CD4-positive, alpha-beta T cell treated with Interleukin-6 at 100 ng/mL for 8 hours (primary cell): ENCODE data around the gene SUCLG2.

Experiments used
- DNase-seq: peaks from one replicate; pipeline ENCODE4 v3.0.0-alpha.2; 2020; ENCODE audit warnings: mixed read lengths, low spot score

The SUCLG2 gene

DNA sequence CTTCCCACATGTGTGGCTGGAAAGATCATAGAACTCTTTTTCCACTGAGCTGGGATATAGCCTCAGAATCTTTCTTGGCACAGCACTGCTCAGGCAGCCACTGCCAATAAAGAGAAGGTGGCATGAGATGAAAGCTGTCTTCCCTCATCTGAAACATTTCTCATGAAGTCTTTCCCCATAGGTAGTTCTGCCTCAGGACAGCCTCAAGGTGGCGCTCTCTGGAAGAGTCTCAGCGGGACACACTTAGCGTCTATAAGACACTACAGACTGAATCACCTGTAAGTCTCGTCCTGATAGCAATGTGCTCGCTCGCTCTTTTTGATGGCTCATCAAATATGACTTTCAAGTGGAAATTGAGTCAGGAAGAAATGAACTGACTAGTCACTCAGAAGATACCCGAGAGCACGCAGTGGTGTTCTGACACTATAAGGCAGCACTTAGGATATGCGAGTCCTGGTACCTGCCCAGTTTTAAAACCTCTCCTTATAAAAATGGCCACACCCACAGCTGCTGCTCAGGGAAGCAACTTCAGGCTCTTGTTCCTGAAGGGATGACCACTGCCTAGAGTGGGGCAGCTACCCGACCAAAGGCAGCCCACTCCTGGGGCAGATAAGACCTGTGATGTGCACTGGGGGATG, 269.5 kb downstream of the SUCLG2 start:
- no peak for DNase-seq

DNA sequence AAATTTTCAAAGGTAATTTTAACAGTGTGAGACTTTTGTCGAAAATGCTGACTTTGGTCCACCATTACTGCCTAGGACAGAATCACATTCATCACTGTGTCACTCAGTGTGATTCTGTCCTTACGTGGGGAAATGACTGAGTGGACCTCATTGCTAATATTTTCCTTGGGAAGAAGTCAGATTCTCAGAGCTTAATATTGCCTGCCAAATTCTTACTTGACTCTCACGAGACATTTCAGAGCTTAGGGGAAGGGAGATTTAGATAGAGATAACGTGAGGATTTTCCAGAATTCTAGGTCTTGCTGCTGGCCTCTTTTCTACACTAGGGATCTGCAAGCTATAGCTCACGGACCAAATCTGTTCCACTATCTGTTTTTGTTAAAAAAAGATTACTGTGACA, 270.4 kb downstream of the SUCLG2 start:
- no peak for DNase-seq

DNA sequence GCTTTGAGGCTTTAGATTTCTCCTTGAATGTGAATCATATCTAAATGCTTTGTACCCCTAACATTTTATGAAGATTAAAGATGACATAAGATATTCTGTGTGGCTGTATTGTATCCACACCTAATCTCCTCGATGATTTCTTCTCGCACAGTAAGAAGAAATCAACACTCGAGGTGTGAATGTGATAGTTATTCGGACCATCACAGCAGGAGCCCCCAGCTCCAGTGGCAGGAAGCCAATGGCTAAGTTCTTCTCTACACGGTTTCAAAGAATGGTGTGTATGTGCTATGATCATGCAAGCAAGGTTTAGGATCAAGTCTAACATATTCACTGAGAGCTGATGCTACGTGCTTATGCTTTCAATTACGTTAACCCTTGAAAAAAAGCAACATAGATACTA, 271.0 kb downstream of the SUCLG2 start:
- no peak for DNase-seq

DNA sequence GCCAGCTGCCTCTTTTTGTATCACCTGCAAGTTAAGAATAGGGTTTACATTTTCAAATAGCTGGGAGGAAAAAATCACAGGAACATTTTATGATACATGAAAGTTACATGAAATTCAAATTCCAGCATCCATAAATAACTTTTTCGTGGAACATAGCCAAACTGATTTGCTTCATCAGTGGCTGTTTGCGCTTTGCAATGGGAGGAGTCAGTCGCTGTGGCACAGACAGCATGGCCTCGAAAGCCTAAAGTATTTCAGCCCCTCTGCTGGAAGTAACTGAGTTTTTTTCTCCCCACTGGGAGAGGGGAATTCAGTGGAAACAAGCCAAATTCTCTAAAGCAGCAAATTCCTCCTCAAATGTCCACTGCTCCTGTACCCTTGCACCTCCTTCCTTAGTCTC, 271.9 kb downstream of the SUCLG2 start:
- no peak for DNase-seq

DNA sequence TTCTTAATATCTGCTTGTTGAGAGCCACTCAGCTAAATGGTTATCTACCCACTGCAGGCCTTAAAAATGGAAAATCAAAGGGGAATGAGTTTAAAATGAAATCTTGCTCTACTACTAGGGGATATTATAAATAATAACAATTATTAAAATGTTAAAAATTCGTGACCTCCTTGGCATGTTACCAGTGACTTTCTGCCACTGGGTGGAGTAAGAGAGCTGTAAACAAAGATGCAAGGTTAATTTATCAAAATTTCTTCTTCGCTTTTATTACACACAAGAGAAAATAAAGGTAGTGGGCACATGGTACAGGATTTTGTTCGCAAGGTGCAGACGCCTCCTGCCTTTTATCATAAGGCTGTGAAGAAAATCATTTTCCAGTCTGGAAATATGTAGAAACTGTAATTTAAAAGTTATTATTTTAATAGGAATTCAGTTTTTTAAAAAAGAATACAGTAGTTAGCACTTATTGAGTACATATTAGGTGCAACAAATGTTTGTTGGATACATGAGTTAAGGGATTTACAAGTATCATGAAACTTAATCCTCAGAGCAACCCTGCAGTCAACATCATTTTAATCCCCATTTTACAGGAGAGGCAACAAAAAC, 272.6 kb downstream of the SUCLG2 start:
- no peak for DNase-seq

DNA sequence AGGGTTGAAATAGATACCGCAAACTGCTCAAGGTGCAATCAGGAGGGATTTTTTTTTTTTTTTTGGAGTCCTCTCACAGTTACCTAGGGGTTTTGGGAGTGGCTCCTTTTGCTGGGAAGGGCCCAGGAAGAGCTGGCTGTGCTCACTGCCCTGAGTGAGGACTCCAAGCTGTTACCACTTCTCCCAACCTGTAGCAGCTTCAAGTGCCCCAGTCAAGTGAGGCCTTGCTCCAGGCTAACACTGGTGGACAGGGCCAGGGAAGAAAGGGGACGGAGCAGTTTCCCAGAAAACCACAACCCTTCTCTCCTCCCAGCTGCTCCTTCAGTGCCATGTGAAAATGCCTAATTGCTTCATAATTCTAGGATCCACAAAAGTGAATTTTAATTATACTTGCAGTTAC, 274.3 kb downstream of the SUCLG2 start:
- DNase-seq, result no peak

DNA sequence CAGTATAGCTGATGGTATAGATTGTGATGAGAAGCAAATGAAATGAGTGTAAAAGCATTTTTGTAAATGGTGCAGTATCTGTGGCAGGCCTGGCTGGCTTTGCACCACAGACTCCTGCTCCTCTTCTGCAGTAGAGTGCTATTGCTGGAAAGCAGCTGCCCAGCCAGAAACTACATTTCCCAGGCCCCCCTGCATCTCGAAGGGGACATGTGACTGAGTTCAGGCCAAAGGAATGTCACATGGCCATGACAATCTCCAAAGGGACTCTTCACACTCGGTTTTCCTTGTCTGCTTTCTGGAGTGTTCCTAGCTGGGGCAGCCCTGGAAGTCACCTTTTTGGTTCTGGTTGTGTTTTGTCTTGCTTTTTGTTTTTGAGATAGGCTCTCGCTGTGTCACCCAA, 277.1 kb downstream of the SUCLG2 start:
- DNase-seq, result no peak

DNA sequence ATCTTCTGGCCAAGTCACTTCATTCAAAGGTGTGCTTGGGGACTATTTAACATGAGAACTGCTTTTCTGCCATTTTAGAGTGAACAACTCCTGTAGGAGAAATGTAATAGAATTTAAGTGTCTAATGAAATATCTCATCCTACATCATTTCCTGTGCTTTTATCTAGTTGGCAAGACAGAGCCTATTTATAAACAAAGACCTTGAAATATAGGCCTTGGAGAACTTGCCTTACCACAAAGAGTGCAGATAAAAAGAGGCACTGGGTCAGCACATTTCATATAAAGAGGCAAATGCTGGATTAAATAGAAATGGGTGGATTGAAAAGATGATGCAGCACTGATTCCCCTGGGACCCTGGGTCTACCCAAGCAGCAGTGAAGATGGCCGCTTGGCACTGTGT, 278.0 kb downstream of the SUCLG2 start:
- no peak for DNase-seq

DNA sequence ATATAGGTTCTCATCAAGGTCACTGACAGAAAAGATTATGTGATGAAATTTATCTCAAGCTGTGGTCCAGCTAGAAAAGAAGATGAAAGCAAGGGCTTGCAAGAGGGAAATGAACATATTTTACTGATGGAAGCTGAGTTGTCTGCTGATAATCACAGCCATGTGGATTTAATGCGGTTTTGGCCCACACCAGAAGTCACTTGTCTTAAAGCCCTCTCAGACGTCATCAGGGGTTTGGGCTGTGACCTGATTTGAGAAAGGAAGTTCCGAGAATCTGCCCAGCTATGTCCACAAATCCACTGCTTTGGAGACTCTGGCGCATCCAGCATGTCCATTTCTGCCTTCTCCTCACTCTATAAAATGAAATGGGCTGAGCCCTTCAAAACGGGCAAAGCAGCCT, 278.4 kb downstream of the SUCLG2 start:
- no peak for DNase-seq

DNA sequence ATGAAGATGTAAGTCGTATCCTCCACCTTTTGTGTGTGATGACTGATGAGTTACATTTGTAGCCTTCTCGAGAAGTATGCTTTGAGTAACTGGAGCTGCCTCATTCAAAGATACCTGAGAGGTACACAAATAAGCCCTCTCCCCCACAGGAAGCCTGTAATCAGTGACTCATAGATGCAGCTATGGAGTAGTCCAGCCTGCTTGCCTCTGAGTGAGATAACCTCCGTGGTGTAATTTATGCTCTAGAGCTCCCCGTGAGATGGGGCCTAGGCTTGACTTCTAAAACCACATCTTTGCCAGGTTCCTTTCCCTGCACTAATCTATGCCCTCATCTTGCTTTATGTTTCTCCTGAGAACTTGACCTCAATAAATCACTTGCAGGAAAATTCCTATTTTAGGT, 291.7 kb downstream of the SUCLG2 start:
- no peak for DNase-seq

DNA sequence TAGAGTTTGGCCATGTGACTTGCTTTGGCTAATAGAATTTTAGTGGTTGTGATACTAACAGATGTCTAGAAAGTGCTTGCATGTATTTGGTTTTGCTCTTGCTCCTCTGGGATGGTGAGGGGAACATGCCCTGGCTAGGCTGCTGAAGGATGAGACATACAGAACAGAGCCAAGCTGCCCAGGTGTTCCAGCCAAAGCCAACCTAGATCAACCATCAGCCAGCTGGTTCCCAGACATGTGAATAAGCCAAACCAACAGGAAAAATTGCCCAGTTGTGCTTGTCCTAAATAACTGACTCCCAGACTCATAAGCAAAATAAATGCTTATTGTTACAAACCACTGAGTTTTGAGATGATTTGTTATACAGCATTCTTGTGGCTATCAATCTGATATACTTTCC, 292.6 kb downstream of the SUCLG2 start:
- no peak for DNase-seq

DNA sequence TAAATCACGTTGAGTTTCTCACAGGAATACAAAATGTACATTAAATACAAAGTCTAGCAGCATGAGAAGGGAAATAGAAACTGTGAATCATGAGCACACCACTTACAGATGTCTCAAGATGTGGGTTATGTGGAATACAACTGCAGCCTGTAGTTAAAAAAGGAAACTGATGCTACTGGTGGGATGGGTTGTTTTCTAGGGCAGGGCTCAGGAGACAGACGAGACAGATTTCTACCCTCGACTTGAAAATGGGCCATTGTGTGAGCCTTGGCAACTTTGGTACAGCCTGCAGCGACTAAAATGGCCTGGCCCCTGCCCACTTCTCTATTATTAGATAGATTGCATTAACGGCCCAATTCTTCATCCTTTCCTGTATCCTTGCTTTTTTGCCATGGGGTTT, 293.1 kb downstream of the SUCLG2 start:
- DNase-seq, result no peak

DNA sequence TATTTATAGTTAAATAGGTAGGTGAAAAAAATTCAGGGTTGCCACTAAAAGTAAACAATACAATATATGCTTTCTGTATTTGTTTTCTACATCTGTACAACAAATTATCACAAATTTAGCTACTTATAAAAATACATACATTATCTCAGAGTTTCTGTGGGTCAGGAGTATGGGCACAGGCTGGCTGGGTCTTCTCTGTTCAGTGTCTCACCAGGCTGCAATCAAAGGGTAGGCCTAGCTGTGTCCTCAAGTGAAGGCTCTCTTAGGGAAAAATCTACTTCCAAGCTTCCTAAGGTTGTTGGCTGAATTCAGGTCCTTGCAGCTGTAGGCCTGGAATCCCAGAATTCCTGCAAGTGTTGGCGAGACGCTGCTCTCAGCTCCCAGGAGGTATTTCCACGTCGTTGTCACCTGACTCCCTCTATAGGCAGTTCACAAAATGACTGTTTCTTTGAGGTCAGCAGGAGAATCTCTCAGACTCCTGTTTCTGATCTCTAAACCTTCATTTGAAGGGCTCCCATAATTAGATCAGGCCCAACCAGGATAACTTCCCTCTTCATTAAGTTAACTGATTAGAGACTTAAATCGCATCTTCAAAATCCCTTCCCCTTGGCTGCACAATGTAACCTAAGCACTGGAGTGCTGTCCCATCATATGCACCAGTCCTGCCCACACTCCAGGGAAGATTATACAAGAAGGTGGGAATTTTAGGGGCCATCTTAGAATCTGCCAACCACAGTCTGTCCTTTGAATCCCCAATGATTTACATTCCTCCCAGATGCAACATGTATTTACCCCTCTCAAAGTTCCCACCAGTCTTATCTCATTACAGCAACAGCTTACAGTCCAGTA, 296.6 kb downstream of the SUCLG2 start:
- no peak for DNase-seq

DNA sequence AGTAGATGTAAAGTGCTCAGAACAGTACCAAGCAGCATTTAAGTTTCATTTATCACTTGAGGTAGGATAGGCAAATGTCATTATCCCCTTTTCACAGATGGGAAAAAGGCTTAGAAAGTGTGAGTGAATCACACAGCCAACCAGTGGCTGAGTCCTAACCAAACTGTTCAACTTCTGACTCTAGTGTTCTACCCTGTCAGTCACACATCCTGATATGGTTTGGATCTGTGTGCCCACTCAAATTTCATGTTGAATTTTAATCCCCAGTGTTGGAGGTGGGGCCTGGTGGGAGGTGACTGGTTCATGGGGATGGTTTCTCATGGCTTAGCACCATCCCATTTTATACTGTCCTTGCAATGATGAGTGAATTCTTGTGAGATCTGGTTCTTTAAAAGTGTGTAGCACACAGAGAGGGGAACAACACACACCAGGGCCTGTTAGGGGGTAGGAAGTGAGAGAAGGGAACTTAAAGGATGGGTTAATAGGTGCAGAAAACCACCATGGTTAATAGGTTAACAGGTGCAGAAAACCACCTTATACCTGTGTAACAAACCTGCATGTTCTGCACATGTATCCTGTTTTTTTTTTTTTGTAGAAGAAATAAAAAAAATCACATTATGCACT, 304.7 kb downstream of the SUCLG2 start:
- DNase-seq, result no peak

DNA sequence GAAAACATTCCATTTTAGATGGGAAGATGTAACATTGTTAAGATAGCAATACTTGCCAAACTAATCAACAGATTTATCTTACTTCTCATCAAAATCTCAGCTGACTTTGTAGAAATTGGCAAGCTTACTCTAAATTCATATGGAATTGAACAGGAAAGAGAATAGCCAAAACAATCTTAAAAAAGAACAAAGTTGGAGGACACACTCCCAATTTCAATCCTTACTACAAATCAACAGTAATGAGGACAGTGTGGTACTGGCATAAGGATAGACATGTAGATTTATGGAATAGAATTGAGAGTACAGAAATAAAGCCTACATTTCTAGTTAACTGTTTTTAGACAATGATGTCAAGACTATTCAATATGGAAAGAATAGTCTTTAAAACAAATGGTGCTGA, 308.3 kb downstream of the SUCLG2 start:
- no peak for DNase-seq

DNA sequence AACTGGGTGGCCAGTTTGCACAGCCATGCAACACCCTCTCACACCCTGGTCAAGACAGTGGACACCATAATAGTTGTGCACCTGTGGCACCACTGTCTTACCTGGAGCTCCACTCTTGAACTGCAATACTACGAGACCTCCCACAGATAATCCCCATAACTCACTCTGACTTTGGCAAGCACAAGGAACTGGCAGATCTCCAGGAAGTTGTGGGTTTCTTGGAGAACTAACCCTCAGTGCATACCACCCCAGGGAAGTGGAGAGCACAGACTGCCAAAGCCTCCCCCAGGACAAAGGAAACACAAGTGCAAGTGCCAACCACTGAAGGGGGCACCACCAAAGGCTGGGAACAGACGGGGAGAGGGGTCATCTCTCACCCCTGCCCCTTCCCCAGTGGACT, 318.6 kb downstream of the SUCLG2 start:
- no peak for DNase-seq

DNA sequence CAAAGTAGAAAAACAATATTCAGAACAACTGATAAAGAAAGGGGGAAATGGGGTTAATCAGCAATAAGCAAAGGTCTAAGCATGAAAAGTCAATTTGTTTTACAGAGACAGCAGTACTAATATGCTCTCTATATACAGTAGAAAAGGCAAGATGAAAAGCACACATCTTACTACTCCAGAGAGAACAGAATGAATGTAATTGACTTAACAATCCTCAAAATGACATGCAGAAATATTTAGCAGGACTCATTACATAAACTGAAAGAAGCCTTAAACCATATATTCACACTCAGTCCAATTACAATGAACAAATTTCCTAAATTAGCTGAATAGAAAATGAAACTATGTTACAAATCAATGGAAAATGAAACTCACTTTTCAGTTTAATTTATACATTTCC, 319.8 kb downstream of the SUCLG2 start:
- DNase-seq, result no peak

DNA sequence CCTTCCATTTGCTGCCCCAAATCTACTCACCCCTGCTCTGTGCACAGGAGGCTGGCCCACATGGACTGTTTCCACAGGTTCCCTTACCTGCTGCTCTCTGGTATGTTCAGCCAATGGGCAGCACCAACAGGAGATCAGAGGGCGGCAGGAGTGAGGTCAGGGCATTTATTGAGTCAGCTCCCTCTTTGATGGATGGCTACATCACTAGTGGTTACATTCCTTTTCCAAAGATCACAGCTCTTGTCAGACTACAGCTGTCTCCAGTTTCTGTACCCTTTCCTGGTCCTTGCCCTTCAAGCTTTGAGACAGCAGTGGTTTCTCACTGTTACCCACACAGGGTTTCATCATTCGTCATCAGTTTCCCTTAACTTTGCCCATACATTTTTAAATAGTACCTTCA, 325.1 kb downstream of the SUCLG2 start:
- DNase-seq, result no peak

DNA sequence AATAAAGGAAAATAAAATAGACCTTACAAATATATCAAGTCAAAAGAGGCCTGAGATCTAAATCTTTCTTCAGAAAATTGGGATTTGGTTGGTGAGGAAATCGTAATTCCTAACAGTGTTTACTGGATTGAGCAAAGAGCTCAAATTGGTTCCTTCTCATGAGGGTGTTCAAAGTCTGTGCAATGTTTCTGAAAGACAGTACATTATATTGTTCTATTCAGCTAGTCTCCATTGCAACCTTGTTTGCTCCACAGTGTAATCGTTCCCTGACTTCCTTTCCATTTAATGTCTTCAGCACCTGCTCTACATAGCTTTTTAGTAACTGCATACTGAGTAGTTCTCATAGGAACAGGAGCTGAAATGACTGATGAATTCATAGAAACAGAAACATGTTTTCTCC, 326.8 kb downstream of the SUCLG2 start:
- no peak for DNase-seq

DNA sequence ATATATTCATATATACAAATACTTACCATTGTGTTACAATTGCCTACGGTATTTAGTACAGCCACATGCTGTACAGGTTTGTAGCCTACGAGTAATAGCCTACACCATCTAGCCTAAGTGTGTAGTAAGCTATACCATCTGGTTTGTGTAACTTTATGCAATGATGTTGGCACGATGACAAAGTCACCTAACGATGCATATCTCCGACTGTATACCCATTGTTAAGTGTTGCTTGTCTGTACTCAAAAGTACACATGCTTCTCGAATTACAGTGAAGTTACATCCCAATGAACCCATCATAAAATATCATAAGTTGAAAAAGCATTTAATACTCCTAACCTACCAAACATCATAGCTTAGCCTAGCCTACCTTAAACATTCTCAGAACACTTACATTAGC, 329.2 kb downstream of the SUCLG2 start:
- no peak for DNase-seq
